ENCODE data around the gene MERTK.
"Not testable (repeated sequence)": the region's sequence is repeated elsewhere in the genome, so short reads cannot be mapped to it uniquely, and the experiment has no call there.

MERTK gene

GRCh38 chr2:111946294-111947114, 48.1 kb downstream of the MERTK start:
- no peak for DNase-seq

GRCh38 chr2:111947219-111947618, 48.8 kb downstream of the MERTK start:
- no peak for DNase-seq

- no peak for DNase-seq
Observed at GRCh38 chr2:111948832-111949231, 50.4 kb downstream of the MERTK start.

GRCh38 chr2:111950236-111950635, 51.8 kb downstream of the MERTK start:
- no peak for DNase-seq

- DNase-seq, result no peak
Observed at GRCh38 chr2:111951486-111951885, 53.1 kb downstream of the MERTK start.

GRCh38 chr2:111952871-111953452, 54.6 kb downstream of the MERTK start:
- DNase-seq, result no peak

- no peak for DNase-seq
Observed at GRCh38 chr2:111954602-111955332, 56.4 kb downstream of the MERTK start.

GRCh38 chr2:111957872-111958354, 59.5 kb downstream of the MERTK start:
- no peak for DNase-seq

- no peak for DNase-seq
Observed at GRCh38 chr2:111958901-111959300, 60.5 kb downstream of the MERTK start.

GRCh38 chr2:111961663-111962062, 63.3 kb downstream of the MERTK start:
- no peak for DNase-seq

GRCh38 chr2:111963086-111963485, 64.7 kb downstream of the MERTK start:
- DNase-seq, result not testable (repeated sequence)

- DNase-seq, result not testable (repeated sequence)
Observed at GRCh38 chr2:111963508-111963907, 65.1 kb downstream of the MERTK start.

- no peak for DNase-seq
Observed at GRCh38 chr2:111965062-111965461, 66.7 kb downstream of the MERTK start.

GRCh38 chr2:111966241-111966640, 67.8 kb downstream of the MERTK start:
- DNase-seq, result no peak

GRCh38 chr2:111967018-111967417, 68.6 kb downstream of the MERTK start:
- DNase-seq, result no peak

GRCh38 chr2:111970453-111970852, 72.0 kb downstream of the MERTK start:
- DNase-seq, result no peak

GRCh38 chr2:111972955-111973565, 74.7 kb downstream of the MERTK start:
- DNase-seq, result peak; percentile 5

- no peak for DNase-seq
Observed at GRCh38 chr2:111973701-111974100, 75.3 kb downstream of the MERTK start.

GRCh38 chr2:111975053-111975552, 76.7 kb downstream of the MERTK start:
- DNase-seq, result no peak

- DNase-seq, result no peak
Observed at GRCh38 chr2:111975819-111976218, 77.4 kb downstream of the MERTK start.

GRCh38 chr2:111977240-111977639, 78.8 kb downstream of the MERTK start:
- no peak for DNase-seq

- no peak for DNase-seq
Observed at GRCh38 chr2:111978452-111979170, 80.2 kb downstream of the MERTK start.
